Stimulated activated CD4-positive, alpha-beta T cell treated with anti-CD3 and anti-CD28 coated beads, Interleukin-2, amount 100 ng/mL, for 24 hours (primary cell): ENCODE data around the gene SRMS.
"Not testable (repeated sequence)": the region's sequence is repeated elsewhere in the genome, so short reads cannot be mapped to it uniquely, and the experiment has no call there.

Experiments
- DNase-seq, 2 donors: peaks; one replicate each; pipeline ENCODE4 v3.0.0-alpha.2; 2020

The SRMS gene

GRCh38 chr20:63578224-63579016, 30.9 kb upstream of the SRMS start:
- no peak for DNase-seq

GRCh38 chr20:63577317-63577894, 29.9 kb upstream of the SRMS start:
- no peak for DNase-seq

GRCh38 chr20:63576311-63576710, 28.8 kb upstream of the SRMS start:
- DNase-seq, result no peak

GRCh38 chr20:63574829-63575743, 27.5 kb upstream of the SRMS start:
- no peak for DNase-seq

GRCh38 chr20:63574156-63574828, 26.7 kb upstream of the SRMS start, which contains the start of gene HELZ2:
Gene HELZ2, minus strand, starts transcription at chr20:63574239. Its CDS starts 1,854 bp downstream, at chr20:63572385.
- DNase-seq, result peak; percentile 52 to 54

GRCh38 chr20:63573647-63574131, 26.1 kb upstream of the SRMS start:
- DNase-seq, result no peak

- DNase-seq, result no peak
Measured at GRCh38 chr20:63572788-63573646, 25.5 kb upstream of the SRMS start.

GRCh38 chr20:63572071-63572787, 24.7 kb upstream of the SRMS start:
- DNase-seq, result no peak

- DNase-seq, result not testable (repeated sequence)
Measured at GRCh38 chr20:63571087-63571478, 23.5 kb upstream of the SRMS start.

GRCh38 chr20:63570281-63571086, 22.9 kb upstream of the SRMS start:
- no peak for DNase-seq

- DNase-seq, result no peak
Measured at GRCh38 chr20:63568986-63569949, 21.7 kb upstream of the SRMS start.

GRCh38 chr20:63568170-63568981, 20.8 kb upstream of the SRMS start:
- no peak for DNase-seq

GRCh38 chr20:63567386-63568169, 20.0 kb upstream of the SRMS start:
- DNase-seq, result peak; percentile 50 to 60

GRCh38 chr20:63567136-63567385, 19.5 kb upstream of the SRMS start:
- DNase-seq, result no peak

- DNase-seq, result no peak
Measured at GRCh38 chr20:63566395-63567135, 19.0 kb upstream of the SRMS start.

- DNase-seq, result no peak
Measured at GRCh38 chr20:63565699-63566335, 18.3 kb upstream of the SRMS start.
